ENCODE results near the gene IGF2R.
"Not testable (repeated sequence)": the region's sequence is repeated elsewhere in the genome, so short reads cannot be mapped to it uniquely, and the experiment has no call there.

The IGF2R gene

GRCh38 chr6:160111806-160112205 is 142.9 kb downstream of the IGF2R start:
- H3K27ac Mint-ChIP-seq: no peak overlapping the region
- H3K9me3 Mint-ChIP-seq: no peaks in the 10 kb centered on the region
- peaks cover 11% of the 10 kb centered on the region for H3K4me1 Mint-ChIP-seq (ENCODE audit: low read depth)
- no peak overlapping the region for H3K4me3 Mint-ChIP-seq
- H3K36me3 Mint-ChIP-seq (ENCODE audit: low read depth): peaks cover 27% of the 10 kb centered on the region
- H3K27me3 Mint-ChIP-seq (ENCODE audit: low read depth): no peaks in the 10 kb centered on the region

- Mint-ChIP-seq H3K4me1 (ENCODE audit: low read depth) (peaks cover 11% of the 10 kb centered on the region), H3K9me3 (no peaks in the 10 kb centered on the region), H3K4me3 (no peak overlapping the region), H3K27ac (no peak overlapping the region), H3K36me3 (ENCODE audit: low read depth) (peaks cover 28% of the 10 kb centered on the region), H3K27me3 (ENCODE audit: low read depth) (no peaks in the 10 kb centered on the region)
These were observed 143.9 kb downstream of the IGF2R start for GRCh38 chr6:160112628-160113299.

- H3K27me3 Mint-ChIP-seq (ENCODE audit: low read depth); H3K9me3 Mint-ChIP-seq; H3K27ac Mint-ChIP-seq; H3K4me3 Mint-ChIP-seq; H3K4me1 Mint-ChIP-seq (ENCODE audit: low read depth): not testable (repeated sequence)
- H3K36me3 Mint-ChIP-seq (ENCODE audit: low read depth): peaks cover 25% of the 10 kb centered on the region
These were observed 145.7 kb downstream of the IGF2R start for GRCh38 chr6:160114536-160114935.

GRCh38 chr6:160115421-160115820 is 146.5 kb downstream of the IGF2R start:
- no peaks in the 10 kb centered on the region for H3K27me3 Mint-ChIP-seq (ENCODE audit: low read depth)
- no peak overlapping the region for H3K27ac Mint-ChIP-seq
- H3K9me3 Mint-ChIP-seq: no peaks in the 10 kb centered on the region
- H3K36me3 Mint-ChIP-seq (ENCODE audit: low read depth): peaks cover 25% of the 10 kb centered on the region
- H3K4me1 Mint-ChIP-seq (ENCODE audit: low read depth): peaks cover 3% of the 10 kb centered on the region
- no peak overlapping the region for H3K4me3 Mint-ChIP-seq

- Mint-ChIP-seq H3K27me3 (ENCODE audit: low read depth) (no peaks in the 10 kb centered on the region), H3K9me3 (no peaks in the 10 kb centered on the region)
These were observed 147.5 kb downstream of the IGF2R start for GRCh38 chr6:160116411-160116810.

GRCh38 chr6:160117137-160117536 is 148.3 kb downstream of the IGF2R start:
- Mint-ChIP-seq H3K27me3 (ENCODE audit: low read depth) (no peaks in the 10 kb centered on the region), H3K9me3 (no peaks in the 10 kb centered on the region), H3K4me1 (ENCODE audit: low read depth) (no peaks in the 10 kb centered on the region), H3K4me3 (no peak overlapping the region), H3K36me3 (ENCODE audit: low read depth) (peaks cover 24% of the 10 kb centered on the region), H3K27ac (no peak overlapping the region)

More at GRCh38 chr6:160116411-160116810, 147.5 kb downstream of the IGF2R start:
- no peak overlapping the region for H3K4me3 Mint-ChIP-seq
- H3K36me3 Mint-ChIP-seq (ENCODE audit: low read depth): peaks cover 25% of the 10 kb centered on the region
- H3K27ac Mint-ChIP-seq: no peak overlapping the region
- no peaks in the 10 kb centered on the region for H3K4me1 Mint-ChIP-seq (ENCODE audit: low read depth)

GRCh38 chr6:160118620-160119229 is 149.8 kb downstream of the IGF2R start:
- Mint-ChIP-seq H3K27ac (no peak overlapping the region), H3K36me3 (ENCODE audit: low read depth) (peaks cover 21% of the 10 kb centered on the region), H3K27me3 (ENCODE audit: low read depth) (no peaks in the 10 kb centered on the region), H3K4me3 (no peak overlapping the region), H3K9me3 (no peaks in the 10 kb centered on the region), H3K4me1 (ENCODE audit: low read depth) (no peaks in the 10 kb centered on the region)

GRCh38 chr6:160120087-160120486 is 151.2 kb downstream of the IGF2R start:
- H3K9me3 Mint-ChIP-seq: no peaks in the 10 kb centered on the region
- H3K27me3 Mint-ChIP-seq (ENCODE audit: low read depth): no peaks in the 10 kb centered on the region
- no peaks in the 10 kb centered on the region for H3K4me1 Mint-ChIP-seq (ENCODE audit: low read depth)
- no peak overlapping the region for H3K27ac Mint-ChIP-seq
- H3K4me3 Mint-ChIP-seq: no peak overlapping the region
- peaks cover 16% of the 10 kb centered on the region for H3K36me3 Mint-ChIP-seq (ENCODE audit: low read depth)

- Mint-ChIP-seq H3K4me3 (no peak within 1 kb of the TSS), H3K27ac (no peak within 1 kb of the TSS), H3K27me3 (ENCODE audit: low read depth) (no peaks in the 10 kb centered on the region), H3K4me1 (ENCODE audit: low read depth) (no peaks in the 10 kb centered on the region), H3K9me3 (no peaks in the 10 kb centered on the region), H3K36me3 (ENCODE audit: low read depth) (peaks cover 10% of the 10 kb centered on the region)
These were observed 152.7 kb downstream of the IGF2R start, which contains the start of gene SLC22A1 for GRCh38 chr6:160121558-160121957. Gene SLC22A1, plus strand, starts transcription at chr6:160121815. Its CDS starts 121 bp downstream, at chr6:160121936.

GRCh38 chr6:160121981-160122380 is 153.1 kb downstream of the IGF2R start:
- Mint-ChIP-seq H3K4me1 (ENCODE audit: low read depth) (no peaks in the 10 kb centered on the region), H3K4me3 (no peak overlapping the region), H3K9me3 (no peaks in the 10 kb centered on the region), H3K27me3 (ENCODE audit: low read depth) (no peaks in the 10 kb centered on the region), H3K36me3 (ENCODE audit: low read depth) (peaks cover 10% of the 10 kb centered on the region), H3K27ac (no peak overlapping the region)

GRCh38 chr6:160122744-160123143 is 153.9 kb downstream of the IGF2R start:
- Mint-ChIP-seq H3K27me3 (ENCODE audit: low read depth) (no peaks in the 10 kb centered on the region), H3K27ac (no peak overlapping the region), H3K4me3 (no peak overlapping the region), H3K9me3 (no peaks in the 10 kb centered on the region), H3K36me3 (ENCODE audit: low read depth) (peaks cover 4% of the 10 kb centered on the region), H3K4me1 (ENCODE audit: low read depth) (no peaks in the 10 kb centered on the region)

GRCh38 chr6:160124007-160124406 is 155.1 kb downstream of the IGF2R start:
- Mint-ChIP-seq H3K4me3 (no peak overlapping the region), H3K4me1 (ENCODE audit: low read depth) (no peaks in the 10 kb centered on the region), H3K36me3 (ENCODE audit: low read depth) (peaks cover 2% of the 10 kb centered on the region), H3K27ac (no peak overlapping the region), H3K9me3 (no peaks in the 10 kb centered on the region), H3K27me3 (ENCODE audit: low read depth) (no peaks in the 10 kb centered on the region)

- Mint-ChIP-seq H3K27ac (no peak overlapping the region), H3K4me3 (no peak overlapping the region), H3K9me3 (no peaks in the 10 kb centered on the region), H3K27me3 (ENCODE audit: low read depth) (no peaks in the 10 kb centered on the region), H3K36me3 (ENCODE audit: low read depth) (peaks cover 2% of the 10 kb centered on the region), H3K4me1 (ENCODE audit: low read depth) (no peaks in the 10 kb centered on the region)
These were observed 155.7 kb downstream of the IGF2R start for GRCh38 chr6:160124605-160125004.

GRCh38 chr6:160125105-160125504 is 156.2 kb downstream of the IGF2R start:
- H3K27me3 Mint-ChIP-seq (ENCODE audit: low read depth); H3K36me3 Mint-ChIP-seq (ENCODE audit: low read depth); H3K4me1 Mint-ChIP-seq (ENCODE audit: low read depth); H3K27ac Mint-ChIP-seq; H3K4me3 Mint-ChIP-seq; H3K9me3 Mint-ChIP-seq: not testable (repeated sequence)

GRCh38 chr6:160127270-160128124 is 158.6 kb downstream of the IGF2R start:
- H3K4me1 Mint-ChIP-seq (ENCODE audit: low read depth): no peaks in the 10 kb centered on the region
- peaks cover 9% of the 10 kb centered on the region for H3K36me3 Mint-ChIP-seq (ENCODE audit: low read depth)
- H3K9me3 Mint-ChIP-seq: no peaks in the 10 kb centered on the region
- no peak overlapping the region for H3K4me3 Mint-ChIP-seq
- no peaks in the 10 kb centered on the region for H3K27me3 Mint-ChIP-seq (ENCODE audit: low read depth)
- H3K27ac Mint-ChIP-seq: no peak overlapping the region
